GM21825 (cell line): ENCODE results near the gene NDUFAF3.

Source experiments
- ATAC-seq: cut with Tn5 transposase; IDR thresholded peaks from one replicate; pipeline ENCODE4 v1.9.1; 2021; ENCODE audit warnings: mild to moderate bottlenecking, moderate library complexity; ENCODE audit not compliant: unreplicated experiment

Gene NDUFAF3

GRCh38 chr3:49053543-49053942 lies 31.6 kb downstream of the NDUFAF3 start:
- no peak for ATAC-seq

- no peak for ATAC-seq
Measured at GRCh38 chr3:49054344-49054862, 32.5 kb downstream of the NDUFAF3 start.

GRCh38 chr3:49057268-49057667 lies 35.3 kb downstream of the NDUFAF3 start:
- no peak for ATAC-seq

- ATAC-seq, result no peak
Measured at GRCh38 chr3:49058011-49058410, 36.1 kb downstream of the NDUFAF3 start.
